ENCODE results near the gene RNPC3. TPM values are rescaled to one million over a fixed set of nuclear protein-coding genes. Genes with fewer than 3 reads are reported as not detected.
"Not testable (repeated sequence)": the region's sequence is repeated elsewhere in the genome, so short reads cannot be mapped to it uniquely, and the experiment has no call there.

The RNPC3 gene
- total RNA-seq, 5 donors from 2014 or later (not counting 1 experiment from before 2014, with no cell fraction given) = 49.9 to 63.4 (median 54.5) TPM

DNA sequence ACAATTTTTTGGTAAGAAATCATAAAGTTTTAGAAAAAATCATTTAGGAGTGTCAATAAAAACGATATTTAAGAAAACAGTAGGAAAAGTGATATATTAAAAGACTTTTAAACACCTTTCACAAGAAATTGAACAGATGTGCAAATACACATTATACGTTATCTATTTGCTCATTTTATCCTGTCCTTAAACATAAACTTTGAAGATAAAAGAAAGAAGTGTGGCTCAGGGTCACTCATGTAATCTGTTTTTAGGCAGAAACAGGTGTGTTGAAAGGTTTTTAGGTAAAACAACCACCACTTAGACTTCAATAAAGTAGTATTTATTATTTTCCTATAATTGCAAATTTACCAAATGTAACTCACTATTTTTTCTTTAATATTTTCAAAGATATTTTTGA lies 59.0 kb downstream of the RNPC3 start:
- Mint-ChIP-seq H3K27ac (no peak overlapping the region), H3K4me1 (no peaks in the 10 kb centered on the region), H3K36me3 (peaks cover 9% of the 10 kb centered on the region), H3K9me3 (peaks cover 7 to 9% (median 7%) of the 10 kb centered on the region in 3 donors), H3K27me3 (peaks cover 0 to under 1% of the 10 kb centered on the region in 2 donors), H3K4me3 (no peak overlapping the region)
- Histone ChIP-seq H3K36me3 (ENCODE audit: control insufficient read depth in 2 of 2, extremely low read depth in 1 of 2, insufficient read depth in 1 of 2, low read length in 1 of 2) (peaks cover 0 to 2% of the 10 kb centered on the region in 2 donors), H3K9me3 (no peaks in the 10 kb centered on the region), H3K4me1 (ENCODE audit: control insufficient read depth in 1 of 2, extremely low read depth in 1 of 2, insufficient read depth in 2 of 2, low read length in 2 of 2) (no peaks in the 10 kb centered on the region), H3K4me3 (ENCODE audit: control insufficient read depth in 1 of 2, extremely low read depth in 1 of 2, low read length in 1 of 2) (no peak overlapping the region), H3K27ac (ENCODE audit: low read length) (no peak overlapping the region), H3K27me3 (replicated peaks in 1 of 2; ENCODE audit: control insufficient read depth in 2 of 2, extremely low read depth in 1 of 2, insufficient read depth in 2 of 2, low read length in 1 of 2) (no peaks in the 10 kb centered on the region)
- POLR2A ChIA-PET = no interaction called here
- WGBS (ENCODE audit: insufficient coverage) = no CpG with 5 or more reads among the region's 2 CpGs
- ATAC-seq (replicated peaks in 1 of 4) (no peak), DNase-seq (no peak)
- CTCF ChIA-PET = no interaction called here

DNA sequence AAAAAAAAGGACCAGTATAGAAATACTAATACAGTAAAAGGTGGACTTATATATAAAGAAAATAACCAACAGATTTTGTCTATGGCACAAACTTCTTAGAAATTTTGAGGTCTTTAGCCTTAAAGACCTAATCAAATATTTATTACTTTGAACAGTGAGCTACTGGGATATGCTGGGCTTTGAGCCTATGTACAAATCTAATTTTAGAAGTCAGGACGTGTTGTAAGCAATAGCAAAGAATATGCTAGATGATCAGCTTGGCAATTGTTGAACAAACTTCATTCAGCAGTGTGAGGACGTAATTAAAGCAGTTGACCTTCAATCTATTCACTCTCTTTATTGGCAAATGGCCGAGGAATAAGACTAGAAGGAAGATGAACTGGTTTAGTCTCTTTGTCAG lies 77.2 kb downstream of the RNPC3 start:
- H3K36me3 ChIP-seq (ENCODE audit: control insufficient read depth in 2 of 2, extremely low read depth in 1 of 2, insufficient read depth in 1 of 2, low read length in 1 of 2); H3K4me1 ChIP-seq (ENCODE audit: control insufficient read depth in 1 of 2, extremely low read depth in 1 of 2, insufficient read depth in 2 of 2, low read length in 2 of 2); H3K36me3 Mint-ChIP-seq; H3K4me1 Mint-ChIP-seq; H3K27me3 Mint-ChIP-seq; H3K4me3 Mint-ChIP-seq; DNase-seq; H3K27ac ChIP-seq (ENCODE audit: low read length); H3K4me3 ChIP-seq (ENCODE audit: control insufficient read depth in 1 of 2, extremely low read depth in 1 of 2, low read length in 1 of 2); H3K9me3 Mint-ChIP-seq; ATAC-seq (replicated peaks in 1 of 4); H3K27me3 ChIP-seq (replicated peaks in 1 of 2; ENCODE audit: control insufficient read depth in 2 of 2, extremely low read depth in 1 of 2, insufficient read depth in 2 of 2, low read length in 1 of 2); H3K27ac Mint-ChIP-seq; H3K9me3 ChIP-seq; POLR2A ChIA-PET; CTCF ChIA-PET: not testable (repeated sequence)
- no CpG with 5 or more reads among the region's 3 CpGs for WGBS (ENCODE audit: insufficient coverage)

Other genes with a start within 250 kb of the RNPC3 start
- gene AMY2B, start 45.9 kb downstream of the RNPC3 start, total RNA-seq = 10 to 100 TPM; 35.4 to 44.4 (median 42.2) TPM
- 1 to 10 TPM in 1 of 5 donors, under 1 TPM in 2, not detected in 2; 0.82 to 1.6 (median 0.98) TPM for gene AMY2A, start 91.7 kb downstream of the RNPC3 start, total RNA-seq
- gene AMY1A, start 130.1 kb downstream of the RNPC3 start, total RNA-seq = not detected
- gene AMY1B, start 170.5 kb downstream of the RNPC3 start, total RNA-seq = not detected
- gene AMY1C, start 224.2 kb downstream of the RNPC3 start, total RNA-seq = not detected

All from T-cell (primary cell).